AG04449 (cell line): Measurements from ENCODE around the gene SRD5A3.

ENCODE experiments used
- CTCF ChIA-PET: fragments of 350-600 bp; formaldehyde crosslinking; extraction: SDS; loops from one replicate; lab custom pipeline; 2021; ENCODE audit warnings: antibody characterized with exemption; lab: Yijun Ruan, JAX
- POLR2A ChIA-PET: fragments of 400-600, 350-600 bp; formaldehyde crosslinking; extraction: SDS; loops from one replicate; lab custom pipeline; 2020; ENCODE audit warnings: antibody characterized with exemption, inconsistent platforms; lab: Yijun Ruan, JAX
- DNase-seq: peaks from one replicate; pipeline ENCODE4 v3.0.0-alpha.2; 2010; ENCODE audit warnings: low read depth, low spot score
- H3K4me3 ChIP-seq: 2 replicates; pipeline ENCODE4 v1.5.1; 2011; ENCODE audit warnings: low read depth, mild to moderate bottlenecking, control low read depth, low read length
- TF ChIP-seq, protein P1 (sequence below): IDR thresholded peaks from one replicate; pipeline ENCODE4 v1.5.1; 2011; ENCODE audit warnings: mild to moderate bottlenecking, moderate library complexity, low read length, control low read depth, inconsistent platforms; ENCODE audit not compliant: insufficient read depth; ENCODE audit errors: missing control alignments

SRD5A3 gene

DNA sequence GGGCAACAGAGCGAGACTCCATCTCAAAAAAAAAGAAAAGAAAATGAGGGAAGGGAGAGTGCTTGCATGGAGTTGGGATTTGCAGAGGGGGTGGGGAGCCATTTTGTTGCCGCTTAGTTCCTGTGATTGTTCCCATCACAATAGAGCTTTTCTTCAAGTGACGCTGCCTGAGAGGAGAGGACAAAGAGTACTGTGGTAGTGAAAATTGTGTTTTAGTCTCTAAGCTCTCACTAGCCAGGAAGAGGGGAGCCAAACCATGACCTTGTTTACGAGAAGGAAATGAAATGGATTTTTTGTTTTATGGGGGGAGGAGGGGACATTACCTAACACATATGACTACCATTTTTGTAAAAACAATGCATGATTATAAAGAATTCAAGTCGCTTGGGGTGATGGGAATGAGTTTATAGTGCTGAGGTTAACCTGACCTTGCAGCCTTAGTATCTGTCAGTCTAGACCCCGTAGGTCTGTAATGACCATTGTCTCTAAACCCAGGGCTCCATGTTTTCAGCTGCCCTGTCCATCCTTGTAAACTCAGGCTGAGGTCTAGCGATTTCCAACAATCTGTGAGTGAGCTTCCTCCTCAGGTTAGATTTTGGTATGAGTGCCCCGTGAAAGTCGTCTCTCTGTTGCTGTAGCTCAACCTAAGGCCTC lies 18.8 kb downstream of the SRD5A3 start:
- CTCF ChIA-PET = interaction anchor here (1.0 to 2.0 kb wide), 2 partner anchors 18 to 28 kb away, joined by 3 to 9 read pairs; partner anchors contain the start of gene SRD5A3
- TF ChIP-seq, protein P1, sequence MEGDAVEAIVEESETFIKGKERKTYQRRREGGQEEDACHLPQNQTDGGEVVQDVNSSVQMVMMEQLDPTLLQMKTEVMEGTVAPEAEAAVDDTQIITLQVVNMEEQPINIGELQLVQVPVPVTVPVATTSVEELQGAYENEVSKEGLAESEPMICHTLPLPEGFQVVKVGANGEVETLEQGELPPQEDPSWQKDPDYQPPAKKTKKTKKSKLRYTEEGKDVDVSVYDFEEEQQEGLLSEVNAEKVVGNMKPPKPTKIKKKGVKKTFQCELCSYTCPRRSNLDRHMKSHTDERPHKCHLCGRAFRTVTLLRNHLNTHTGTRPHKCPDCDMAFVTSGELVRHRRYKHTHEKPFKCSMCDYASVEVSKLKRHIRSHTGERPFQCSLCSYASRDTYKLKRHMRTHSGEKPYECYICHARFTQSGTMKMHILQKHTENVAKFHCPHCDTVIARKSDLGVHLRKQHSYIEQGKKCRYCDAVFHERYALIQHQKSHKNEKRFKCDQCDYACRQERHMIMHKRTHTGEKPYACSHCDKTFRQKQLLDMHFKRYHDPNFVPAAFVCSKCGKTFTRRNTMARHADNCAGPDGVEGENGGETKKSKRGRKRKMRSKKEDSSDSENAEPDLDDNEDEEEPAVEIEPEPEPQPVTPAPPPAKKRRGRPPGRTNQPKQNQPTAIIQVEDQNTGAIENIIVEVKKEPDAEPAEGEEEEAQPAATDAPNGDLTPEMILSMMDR = no peak

DNA sequence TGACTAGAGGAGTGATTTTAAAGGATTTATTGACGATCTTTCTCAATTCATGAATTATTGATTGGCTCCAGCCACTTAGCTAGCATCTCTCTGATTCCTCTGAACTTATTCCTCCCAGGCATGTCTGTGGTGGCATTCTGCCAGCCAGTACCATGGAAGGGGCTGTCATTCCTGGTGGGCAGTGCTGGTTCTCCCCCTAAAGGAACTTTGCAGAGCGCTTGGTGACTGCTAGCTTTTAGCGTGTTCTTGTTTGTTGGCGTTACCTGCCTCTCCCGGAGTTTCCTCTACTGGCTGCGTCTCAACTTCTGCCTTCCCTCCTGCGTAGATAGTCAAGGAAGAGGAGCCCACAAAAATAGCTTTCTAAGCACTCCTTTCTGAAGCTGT lies 19.3 kb downstream of the SRD5A3 start:
- no peak for DNase-seq
- no peak overlapping the region for H3K4me3 ChIP-seq
- ChIA-PET POLR2A (no interaction called here), CTCF (interaction anchor here (1.0 to 2.0 kb wide), 2 partner anchors 19 to 28 kb away, joined by 3 to 9 read pairs; partner anchors contain the start of gene SRD5A3)
- TF ChIP-seq, protein P1 = no peak

More for the DNA sequence above, 18.8 kb downstream of the SRD5A3 start:
- H3K4me3 ChIP-seq = no peak overlapping the region
- no peak for DNase-seq
- POLR2A ChIA-PET = no interaction called here

DNA sequence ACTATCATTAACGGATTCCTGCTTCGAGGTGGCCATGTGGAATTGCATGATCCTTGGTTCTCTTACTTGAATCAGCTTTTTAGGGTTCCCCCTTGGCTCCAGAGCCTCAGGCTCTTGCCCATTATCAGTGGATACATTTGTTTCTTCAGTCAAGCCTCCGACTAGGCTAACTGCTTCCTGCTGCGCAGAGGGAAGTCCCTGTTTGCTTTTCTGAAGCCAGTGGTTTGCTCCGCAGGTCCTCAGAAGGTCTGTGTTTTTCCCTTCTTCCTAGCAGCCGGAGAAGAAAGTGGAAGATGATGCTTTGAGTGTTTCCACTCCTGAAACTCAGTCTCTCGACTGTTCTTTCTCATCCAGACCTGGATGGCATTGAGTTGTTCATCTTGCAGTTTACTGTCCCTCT lies 20.6 kb downstream of the SRD5A3 start:
- CTCF ChIA-PET = interaction anchor here (4.1 kb wide), 1 partner anchor 20 kb away, joined by 13 read pairs; the partner anchor contains the start of gene SRD5A3
- POLR2A ChIA-PET = no interaction called here
- no peak overlapping the region for H3K4me3 ChIP-seq
- TF ChIP-seq, protein P1 = no peak
- DNase-seq = no peak

DNA sequence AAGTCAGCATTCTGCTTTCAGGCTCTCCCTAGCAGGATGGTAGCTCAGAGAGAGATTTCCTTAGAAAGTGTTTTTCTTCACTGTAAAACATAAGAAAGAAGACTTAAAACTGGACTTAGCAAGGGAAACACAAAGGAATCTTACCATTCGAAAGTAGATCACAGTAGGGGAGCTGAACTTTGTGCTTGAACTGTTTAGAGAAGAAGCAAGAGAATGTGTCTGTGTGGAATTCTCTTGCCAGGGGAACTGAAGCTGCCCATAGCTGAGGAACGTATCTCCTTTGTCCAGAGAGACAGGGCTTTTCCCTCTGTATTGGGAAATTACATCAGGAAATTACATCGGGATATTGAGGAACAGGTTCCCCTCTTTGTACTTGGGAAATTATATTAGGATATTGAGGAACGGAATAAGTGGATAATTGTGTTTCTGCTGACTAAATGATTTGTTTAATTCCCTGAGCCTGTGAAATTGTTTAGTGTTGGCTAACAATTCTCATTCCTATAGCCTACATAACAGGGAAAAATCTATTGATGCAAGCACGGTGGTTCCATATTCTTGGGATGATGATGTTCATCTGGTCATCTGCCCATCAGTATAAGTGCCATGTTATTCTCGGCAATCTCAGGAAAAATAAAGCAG lies 21.2 kb downstream of the SRD5A3 start:
- no peak overlapping the region for H3K4me3 ChIP-seq
- TF ChIP-seq, protein P1 = no peak
- POLR2A ChIA-PET = no interaction called here
- DNase-seq = no peak
- CTCF ChIA-PET = interaction anchor here (4.1 kb wide), 1 partner anchor 21 kb away, joined by 13 read pairs; the partner anchor contains the start of gene SRD5A3

DNA sequence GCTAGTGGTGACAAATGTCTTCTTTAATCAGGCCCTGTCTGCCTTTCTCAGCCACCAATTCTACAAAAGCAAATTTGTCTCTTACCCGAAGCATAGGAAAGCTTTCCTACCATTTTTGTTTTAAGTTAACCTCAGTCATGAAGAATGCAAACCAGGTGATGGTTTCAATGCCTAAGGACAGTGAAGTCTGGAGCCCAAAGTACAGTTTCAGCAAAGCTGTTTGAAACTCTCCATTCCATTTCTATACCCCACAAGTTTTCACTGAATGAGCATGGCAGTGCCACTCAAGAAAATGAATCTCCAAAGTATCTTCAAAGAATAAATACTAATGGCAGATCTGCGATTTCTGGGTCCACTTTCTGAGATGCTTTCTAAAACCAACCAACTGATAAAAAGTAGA lies 23.9 kb downstream of the SRD5A3 start:
- ChIA-PET CTCF (interaction anchor here (4.1 kb wide), 1 partner anchor 23 kb away, joined by 13 read pairs; the partner anchor contains the start of gene SRD5A3), POLR2A (no interaction called here)
- TF ChIP-seq, protein P1 = no peak
- no peak for DNase-seq
- H3K4me3 ChIP-seq = no peak overlapping the region

DNA sequence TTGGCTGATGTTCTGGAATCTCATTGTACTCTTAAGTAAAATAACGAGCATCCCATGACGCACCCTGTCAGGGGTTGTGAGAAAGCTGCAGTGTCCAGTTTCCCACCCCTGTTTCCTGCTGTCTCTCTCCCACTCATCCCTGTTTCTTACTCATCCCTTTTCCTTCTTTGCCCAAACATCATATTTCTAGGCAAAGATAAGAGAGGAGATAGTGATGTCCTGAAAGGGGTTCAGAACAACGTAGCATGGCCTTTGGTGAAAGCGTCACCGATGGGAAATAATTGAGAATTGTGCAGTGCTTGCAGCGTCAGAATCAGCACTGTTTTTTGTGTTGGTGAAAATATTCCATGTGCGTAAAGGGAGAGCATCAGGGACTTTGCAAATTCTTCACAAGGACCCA lies 26.2 kb downstream of the SRD5A3 start:
- H3K4me3 ChIP-seq = no peak overlapping the region
- no peak for DNase-seq
- ChIA-PET CTCF (interaction anchor here (1.1 to 1.3 kb wide), 2 partner anchors 10 to 16 kb away, joined by 3 to 5 read pairs; no protein-coding TSS in a partner anchor), POLR2A (no interaction called here)
- TF ChIP-seq, protein P1 = no peak
